MCF 10A (cell line): Measurements from ENCODE around the gene NBPF15. TPM values are rescaled to one million over a fixed set of nuclear protein-coding genes. Genes with fewer than 3 reads are reported as not detected.
"Not testable (repeated sequence)": the region's sequence is repeated elsewhere in the genome, so short reads cannot be mapped to it uniquely, and the experiment has no call there.

Experiments used
- BruUV-seq: library from RNA; stranded (reverse); fragments of 400-500 nt; replicated peaks from 2 replicates; lab custom pipeline; 2021; lab: Mats Ljungman, UMichigan
- CTCF ChIA-PET: fragments of 300-600 bp; sonication (Branson Sonifier 250); formaldehyde crosslinking; extraction: SDS; loops from one replicate; lab custom pipeline; 2021; ENCODE audit warnings: antibody characterized with exemption, inconsistent platforms; lab: Yijun Ruan, JAX
- POLR2A ChIA-PET: fragments of 300-600, 350-650 bp; sonication (Branson Sonifier 250); formaldehyde crosslinking; extraction: SDS; loops from one replicate; lab custom pipeline; 2020; ENCODE audit warnings: antibody characterized with exemption, inconsistent platforms; lab: Yijun Ruan, JAX
- DNase-seq: peaks from one replicate; pipeline ENCODE4 v3.0.0-alpha.2; 2018; ENCODE audit not compliant: unreplicated experiment
- H3K27ac Mint-ChIP-seq: one replicate; pipeline ENCODE4 v1.8.0; 2022; ENCODE audit warnings: mild to moderate bottlenecking, low read depth, mixed read lengths; ENCODE audit not compliant: unreplicated experiment
- H3K27me3 Mint-ChIP-seq: one replicate; pipeline ENCODE4 v1.8.0; 2022; ENCODE audit warnings: mixed read lengths; ENCODE audit not compliant: insufficient read depth, unreplicated experiment
- H3K36me3 Mint-ChIP-seq: one replicate; pipeline ENCODE4 v1.8.0; 2022; ENCODE audit warnings: mild to moderate bottlenecking, moderate library complexity, mixed read lengths; ENCODE audit not compliant: insufficient read depth, unreplicated experiment
- H3K4me1 Mint-ChIP-seq: one replicate; pipeline ENCODE4 v1.8.0; 2022; ENCODE audit warnings: mixed read lengths; ENCODE audit not compliant: insufficient read depth, unreplicated experiment
- H3K4me3 Mint-ChIP-seq: one replicate; pipeline ENCODE4 v1.8.0; 2022; ENCODE audit warnings: mild to moderate bottlenecking, moderate library complexity, mixed read lengths; ENCODE audit not compliant: unreplicated experiment
- H3K9me3 Mint-ChIP-seq: one replicate; pipeline ENCODE4 v1.8.0; 2022; ENCODE audit warnings: mixed read lengths; ENCODE audit not compliant: unreplicated experiment
- intact Hi-C: fragments of 100-400 bp; cut with micrococcal nuclease; formaldehyde crosslinking; loops from 2 replicates; pipeline ENCODE4 v1.14.1; 2022
- total RNA-seq: library from RNA; stranded (reverse); gene quantifications from 2 replicates; pipeline ENCODE4 v1.2.3, GENCODE V29; 2022

Gene NBPF15
- total RNA-seq, 1 experiment from 2014 or later: 162 TPM

- H3K9me3 Mint-ChIP-seq, H3K4me1 Mint-ChIP-seq, BruUV-seq, H3K27me3 Mint-ChIP-seq, H3K36me3 Mint-ChIP-seq, intact Hi-C loops, CTCF ChIA-PET: not testable (repeated sequence)
- peak; percentile 91 for DNase-seq
- H3K4me3 Mint-ChIP-seq: peak overlapping the region; percentile 76
- peak overlapping the region; percentile 99 for H3K27ac Mint-ChIP-seq
- POLR2A ChIA-PET: interaction anchor here (0.7 to 1.6 kb wide), 3 partner anchors 112 to 140 kb away, joined by 3 to 28 read pairs (median 4); no protein-coding TSS in a partner anchor
These were observed 49.4 kb downstream of the NBPF15 start for GRCh38 chr1:144412068-144412471.

GRCh38 chr1:144402807-144403206, 58.7 kb downstream of the NBPF15 start:
- BruUV-seq, DNase-seq, H3K9me3 Mint-ChIP-seq, intact Hi-C loops, H3K27ac Mint-ChIP-seq, POLR2A ChIA-PET, H3K36me3 Mint-ChIP-seq, CTCF ChIA-PET, H3K4me3 Mint-ChIP-seq, H3K4me1 Mint-ChIP-seq, H3K27me3 Mint-ChIP-seq: not testable (repeated sequence)

- CTCF ChIA-PET, H3K27ac Mint-ChIP-seq, BruUV-seq, POLR2A ChIA-PET, H3K27me3 Mint-ChIP-seq, H3K9me3 Mint-ChIP-seq, H3K4me1 Mint-ChIP-seq, DNase-seq, H3K4me3 Mint-ChIP-seq, intact Hi-C loops, H3K36me3 Mint-ChIP-seq: not testable (repeated sequence)
These were observed 89.8 kb downstream of the NBPF15 start for GRCh38 chr1:144371651-144372050.

Other genes starting within 250 kb of the NBPF15 start
- gene PPIAL4E, start 88.0 kb downstream of the NBPF15 start, total RNA-seq: not detected in 2 replicates
- not detected in 2 replicates for gene PPIAL4F, start 131.2 kb upstream of the NBPF15 start, total RNA-seq